ENCODE data around the gene NDUFA11.

Gene NDUFA11

GRCh38 chr19:5941673-5942072 is 38.1 kb upstream of the NDUFA11 start:
- Histone ChIP-seq H2AFZ (ENCODE audit: low read length, unreplicated experiment) (no peak overlapping the region), H3K4me3 (ENCODE audit: low read depth, low read length) (no peak overlapping the region), H3K4me1 (ENCODE audit: control insufficient read depth, insufficient read depth, low read length, unreplicated experiment) (peaks cover 5% of the 10 kb centered on the region), H3K27ac (ENCODE audit: low read depth, low read length) (no peak overlapping the region), H3K79me2 (ENCODE audit: control insufficient read depth, insufficient read depth, low read length, unreplicated experiment) (peaks cover 14% of the 10 kb centered on the region), H3K36me3 (ENCODE audit: insufficient read depth, low read length) (no peaks in the 10 kb centered on the region), H3K27me3 (ENCODE audit: insufficient read depth, low read length) (no peaks in the 10 kb centered on the region)

GRCh38 chr19:5940260-5941208 is 36.9 kb upstream of the NDUFA11 start:
- H3K4me1 ChIP-seq (ENCODE audit: control insufficient read depth, insufficient read depth, low read length, unreplicated experiment), result peaks cover 5% of the 10 kb centered on the region
- H3K27me3 ChIP-seq (ENCODE audit: insufficient read depth, low read length), result no peaks in the 10 kb centered on the region
- no peaks in the 10 kb centered on the region for H3K36me3 ChIP-seq (ENCODE audit: insufficient read depth, low read length)
- H2AFZ ChIP-seq (ENCODE audit: low read length, unreplicated experiment), result no peak overlapping the region
- H3K27ac ChIP-seq (ENCODE audit: low read depth, low read length), result no peak overlapping the region
- H3K4me3 ChIP-seq (ENCODE audit: low read depth, low read length), result no peak overlapping the region
- peaks cover 8% of the 10 kb centered on the region for H3K79me2 ChIP-seq (ENCODE audit: control insufficient read depth, insufficient read depth, low read length, unreplicated experiment)

GRCh38 chr19:5937550-5937949 is 34.0 kb upstream of the NDUFA11 start:
- H3K27ac ChIP-seq (ENCODE audit: low read depth, low read length), result no peak overlapping the region
- H3K4me3 ChIP-seq (ENCODE audit: low read depth, low read length), result no peak overlapping the region
- no peaks in the 10 kb centered on the region for H3K79me2 ChIP-seq (ENCODE audit: control insufficient read depth, insufficient read depth, low read length, unreplicated experiment)
- no peaks in the 10 kb centered on the region for H3K27me3 ChIP-seq (ENCODE audit: insufficient read depth, low read length)
- no peaks in the 10 kb centered on the region for H3K4me1 ChIP-seq (ENCODE audit: control insufficient read depth, insufficient read depth, low read length, unreplicated experiment)
- H3K36me3 ChIP-seq (ENCODE audit: insufficient read depth, low read length), result no peaks in the 10 kb centered on the region
- no peak overlapping the region for H2AFZ ChIP-seq (ENCODE audit: low read length, unreplicated experiment)

- Histone ChIP-seq H3K79me2 (ENCODE audit: control insufficient read depth, insufficient read depth, low read length, unreplicated experiment) (no peaks in the 10 kb centered on the region), H3K36me3 (ENCODE audit: insufficient read depth, low read length) (no peaks in the 10 kb centered on the region), H3K27me3 (ENCODE audit: insufficient read depth, low read length) (no peaks in the 10 kb centered on the region)
Observed at GRCh38 chr19:5936292-5936592, 32.7 kb upstream of the NDUFA11 start.

GRCh38 chr19:5935473-5936291 is 32.1 kb upstream of the NDUFA11 start:
- Histone ChIP-seq H3K4me3 (ENCODE audit: low read depth, low read length) (no peak overlapping the region), H3K27ac (ENCODE audit: low read depth, low read length) (no peak overlapping the region), H3K27me3 (ENCODE audit: insufficient read depth, low read length) (no peaks in the 10 kb centered on the region), H3K79me2 (ENCODE audit: control insufficient read depth, insufficient read depth, low read length, unreplicated experiment) (no peaks in the 10 kb centered on the region), H2AFZ (ENCODE audit: low read length, unreplicated experiment) (no peak overlapping the region), H3K36me3 (ENCODE audit: insufficient read depth, low read length) (no peaks in the 10 kb centered on the region), H3K4me1 (ENCODE audit: control insufficient read depth, insufficient read depth, low read length, unreplicated experiment) (no peaks in the 10 kb centered on the region)

More at GRCh38 chr19:5936292-5936592, 32.7 kb upstream of the NDUFA11 start:
- Histone ChIP-seq H3K4me3 (ENCODE audit: low read depth, low read length) (no peak overlapping the region), H3K27ac (ENCODE audit: low read depth, low read length) (no peak overlapping the region), H3K4me1 (ENCODE audit: control insufficient read depth, insufficient read depth, low read length, unreplicated experiment) (no peaks in the 10 kb centered on the region), H2AFZ (ENCODE audit: low read length, unreplicated experiment) (no peak overlapping the region)

GRCh38 chr19:5934774-5935472 is 31.3 kb upstream of the NDUFA11 start:
- H3K27me3 ChIP-seq (ENCODE audit: insufficient read depth, low read length), result no peaks in the 10 kb centered on the region
- H3K4me1 ChIP-seq (ENCODE audit: control insufficient read depth, insufficient read depth, low read length, unreplicated experiment), result no peaks in the 10 kb centered on the region
- H3K79me2 ChIP-seq (ENCODE audit: control insufficient read depth, insufficient read depth, low read length, unreplicated experiment), result no peaks in the 10 kb centered on the region
- no peak overlapping the region for H3K4me3 ChIP-seq (ENCODE audit: low read depth, low read length)
- H3K27ac ChIP-seq (ENCODE audit: low read depth, low read length), result no peak overlapping the region
- no peaks in the 10 kb centered on the region for H3K36me3 ChIP-seq (ENCODE audit: insufficient read depth, low read length)
- no peak overlapping the region for H2AFZ ChIP-seq (ENCODE audit: low read length, unreplicated experiment)

- no peaks in the 10 kb centered on the region for H3K79me2 ChIP-seq (ENCODE audit: control insufficient read depth, insufficient read depth, low read length, unreplicated experiment)
Observed at GRCh38 chr19:5934069-5934401, 30.4 kb upstream of the NDUFA11 start.

GRCh38 chr19:5933391-5934068 is 29.9 kb upstream of the NDUFA11 start:
- Histone ChIP-seq H3K4me3 (ENCODE audit: low read depth, low read length) (no peak overlapping the region), H2AFZ (ENCODE audit: low read length, unreplicated experiment) (no peak overlapping the region), H3K4me1 (ENCODE audit: control insufficient read depth, insufficient read depth, low read length, unreplicated experiment) (no peaks in the 10 kb centered on the region), H3K27me3 (ENCODE audit: insufficient read depth, low read length) (no peaks in the 10 kb centered on the region), H3K27ac (ENCODE audit: low read depth, low read length) (no peak overlapping the region), H3K36me3 (ENCODE audit: insufficient read depth, low read length) (no peaks in the 10 kb centered on the region), H3K79me2 (ENCODE audit: control insufficient read depth, insufficient read depth, low read length, unreplicated experiment) (no peaks in the 10 kb centered on the region)

More at GRCh38 chr19:5934069-5934401, 30.4 kb upstream of the NDUFA11 start:
- Histone ChIP-seq H3K27me3 (ENCODE audit: insufficient read depth, low read length) (no peaks in the 10 kb centered on the region), H3K27ac (ENCODE audit: low read depth, low read length) (no peak overlapping the region), H2AFZ (ENCODE audit: low read length, unreplicated experiment) (no peak overlapping the region), H3K4me3 (ENCODE audit: low read depth, low read length) (no peak overlapping the region), H3K36me3 (ENCODE audit: insufficient read depth, low read length) (no peaks in the 10 kb centered on the region), H3K4me1 (ENCODE audit: control insufficient read depth, insufficient read depth, low read length, unreplicated experiment) (no peaks in the 10 kb centered on the region)

GRCh38 chr19:5932609-5933262 is 29.1 kb upstream of the NDUFA11 start:
- H3K79me2 ChIP-seq (ENCODE audit: control insufficient read depth, insufficient read depth, low read length, unreplicated experiment), result no peaks in the 10 kb centered on the region
- H3K4me3 ChIP-seq (ENCODE audit: low read depth, low read length), result no peak overlapping the region
- no peaks in the 10 kb centered on the region for H3K36me3 ChIP-seq (ENCODE audit: insufficient read depth, low read length)
- no peaks in the 10 kb centered on the region for H3K4me1 ChIP-seq (ENCODE audit: control insufficient read depth, insufficient read depth, low read length, unreplicated experiment)
- H2AFZ ChIP-seq (ENCODE audit: low read length, unreplicated experiment), result no peak overlapping the region
- no peak overlapping the region for H3K27ac ChIP-seq (ENCODE audit: low read depth, low read length)
- H3K27me3 ChIP-seq (ENCODE audit: insufficient read depth, low read length), result no peaks in the 10 kb centered on the region

- Histone ChIP-seq H3K4me1 (ENCODE audit: control insufficient read depth, insufficient read depth, low read length, unreplicated experiment) (no peaks in the 10 kb centered on the region), H3K4me3 (ENCODE audit: low read depth, low read length) (no peak overlapping the region), H3K36me3 (ENCODE audit: insufficient read depth, low read length) (no peaks in the 10 kb centered on the region), H3K27me3 (ENCODE audit: insufficient read depth, low read length) (no peaks in the 10 kb centered on the region), H3K79me2 (ENCODE audit: control insufficient read depth, insufficient read depth, low read length, unreplicated experiment) (no peaks in the 10 kb centered on the region), H2AFZ (ENCODE audit: low read length, unreplicated experiment) (no peak overlapping the region), H3K27ac (ENCODE audit: low read depth, low read length) (no peak overlapping the region)
Observed at GRCh38 chr19:5932146-5932545, 28.6 kb upstream of the NDUFA11 start.

Measured in ACC112 (cell line).